ENCODE results near the gene CEACAM4.
"Not testable (repeated sequence)": the region's sequence is repeated elsewhere in the genome, so short reads cannot be mapped to it uniquely, and the experiment has no call there.

The CEACAM4 gene

GRCh38 chr19:41584931-41585330 lies 41.9 kb downstream of the CEACAM4 start:
- DNase-seq (ENCODE audit: low read depth): no peak

- no peak for DNase-seq (ENCODE audit: low read depth)
Measured at GRCh38 chr19:41584260-41584810, 42.5 kb downstream of the CEACAM4 start.

GRCh38 chr19:41582577-41583182 lies 44.2 kb downstream of the CEACAM4 start:
- DNase-seq (ENCODE audit: low read depth): not testable (repeated sequence)

- DNase-seq (ENCODE audit: low read depth): not testable (repeated sequence)
Measured at GRCh38 chr19:41581068-41581467, 45.8 kb downstream of the CEACAM4 start.

GRCh38 chr19:41578886-41579285 lies 48.0 kb downstream of the CEACAM4 start:
- DNase-seq (ENCODE audit: low read depth): no peak

- DNase-seq (ENCODE audit: low read depth): no peak
Measured at GRCh38 chr19:41577833-41578232, 49.0 kb downstream of the CEACAM4 start.

- DNase-seq (ENCODE audit: low read depth): no peak
Measured at GRCh38 chr19:41577144-41577830, 49.6 kb downstream of the CEACAM4 start.

- DNase-seq (ENCODE audit: low read depth): no peak
Measured at GRCh38 chr19:41575998-41576397, 50.9 kb downstream of the CEACAM4 start, which contains the start of gene CEACAM21. Gene CEACAM21 (plus strand): TSS chr19:41576166. CDS start chr19:41576275, 109 bp downstream.

GRCh38 chr19:41570639-41571112 lies 56.2 kb downstream of the CEACAM4 start:
- peak; percentile 77 for DNase-seq (ENCODE audit: low read depth)

GRCh38 chr19:41570179-41570578 lies 56.7 kb downstream of the CEACAM4 start:
- DNase-seq (ENCODE audit: low read depth): no peak

GRCh38 chr19:41569481-41570150 lies 57.3 kb downstream of the CEACAM4 start:
- DNase-seq (ENCODE audit: low read depth): no peak

Data from activated T-helper 9 cell treated with anti-CD3 and anti-CD28 coated beads, Interleukin-2, amount 50 U/mL, for 16 hours (primary cell).